ENCODE measurements around the gene RFNG. TPM values are rescaled to one million over a fixed set of nuclear protein-coding genes. Genes with fewer than 3 reads are reported as not detected.

Gene RFNG
- total RNA-seq, 1 donor: 33.3 TPM

DNA sequence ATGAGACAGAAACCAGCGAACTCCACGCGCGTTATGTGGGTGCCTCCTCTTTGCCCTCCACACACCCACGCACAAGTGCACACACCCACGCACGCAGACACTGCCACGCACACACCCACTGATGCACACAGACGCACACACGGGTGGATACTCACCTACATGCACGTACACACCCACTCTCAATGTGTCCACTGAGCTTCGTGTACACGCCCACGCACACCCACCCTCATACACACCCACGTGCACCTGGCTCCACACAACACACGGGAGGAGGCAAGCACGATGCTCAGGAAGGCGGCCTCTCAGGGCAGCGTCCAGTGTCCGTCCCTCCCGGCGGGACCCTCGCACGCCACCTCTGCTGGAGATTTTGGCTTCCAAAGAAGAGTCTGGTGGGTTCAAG lies 4.2 kb downstream of the RFNG start:
- no peak for TF ChIP-seq CTCF (IDR thresholded peaks at IDR 0.05; ENCODE audit: insufficient read depth, low read length)
- no peak overlapping the region for H3K4me3 ChIP-seq (ENCODE audit: low read depth, low read length)
- DNase-seq (ENCODE audit: low read depth): no peak

DNA sequence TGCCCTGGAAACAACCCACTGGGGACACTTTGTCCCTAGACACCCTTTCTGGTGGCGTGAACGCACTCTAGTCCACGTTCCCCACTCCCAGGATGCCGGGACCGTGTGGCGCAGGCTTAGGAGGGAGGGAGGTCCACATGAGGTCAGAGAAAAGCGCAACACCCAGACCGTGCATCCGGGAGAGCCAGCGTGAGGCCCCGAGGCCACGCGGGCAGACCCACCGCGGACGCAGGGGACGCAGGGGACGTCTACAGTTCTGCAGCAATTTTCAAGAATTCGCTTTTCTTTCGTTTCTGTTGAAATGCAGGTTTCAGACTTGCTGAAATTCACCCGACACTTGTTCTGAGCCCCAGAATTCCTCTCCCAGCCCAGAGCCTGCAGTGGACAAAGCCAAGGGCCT lies 4.7 kb downstream of the RFNG start:
- no peak overlapping the region for H3K4me3 ChIP-seq (ENCODE audit: low read depth, low read length)
- DNase-seq (ENCODE audit: low read depth): no peak

DNA sequence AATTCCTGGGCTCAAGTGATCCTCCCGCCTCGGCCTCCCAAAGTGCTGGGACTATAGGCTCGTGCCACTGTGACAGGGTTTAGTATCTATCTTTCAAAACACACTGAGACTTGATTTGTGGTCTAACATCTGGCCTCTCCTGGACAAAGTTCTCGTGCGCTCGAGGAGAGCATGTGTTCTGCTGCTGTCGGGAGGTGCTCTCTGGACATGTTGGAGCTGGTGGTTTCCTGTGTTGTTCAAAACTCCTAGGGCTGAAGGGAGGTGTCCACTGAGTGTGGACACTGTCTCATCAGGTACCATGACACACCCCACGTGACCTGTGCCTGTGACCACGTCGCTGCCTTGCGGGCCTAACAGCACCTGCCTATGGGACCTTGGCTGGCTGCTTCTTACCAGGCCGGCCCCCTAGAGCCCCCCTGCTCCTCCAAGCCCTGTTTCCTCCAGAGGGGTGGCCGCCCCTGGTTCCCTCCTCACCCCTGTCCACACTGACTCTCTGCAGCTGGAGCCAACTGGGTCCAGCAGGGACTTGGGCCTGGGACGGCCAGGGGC lies 5.6 kb downstream of the RFNG start:
- DNase-seq (ENCODE audit: low read depth): no peak
- no peak for TF ChIP-seq CTCF (IDR thresholded peaks at IDR 0.05; ENCODE audit: insufficient read depth, low read length)
- no peak overlapping the region for H3K4me3 ChIP-seq (ENCODE audit: low read depth, low read length)

More for the DNA sequence above, 4.7 kb downstream of the RFNG start:
- TF ChIP-seq CTCF (IDR thresholded peaks at IDR 0.05; ENCODE audit: insufficient read depth, low read length): no peak

GRCh38 chr17:82043507-82043906 lies 8.1 kb downstream of the RFNG start:
- H3K4me3 ChIP-seq (ENCODE audit: low read depth, low read length): no peak overlapping the region
- no peak for DNase-seq (ENCODE audit: low read depth)
- no peak for TF ChIP-seq CTCF (IDR thresholded peaks at IDR 0.05; ENCODE audit: insufficient read depth, low read length)

GRCh38 chr17:82042649-82043048 lies 9.0 kb downstream of the RFNG start:
- no peak for DNase-seq (ENCODE audit: low read depth)
- H3K4me3 ChIP-seq (ENCODE audit: low read depth, low read length): no peak overlapping the region
- no peak for TF ChIP-seq CTCF (IDR thresholded peaks at IDR 0.05; ENCODE audit: insufficient read depth, low read length)

DNA sequence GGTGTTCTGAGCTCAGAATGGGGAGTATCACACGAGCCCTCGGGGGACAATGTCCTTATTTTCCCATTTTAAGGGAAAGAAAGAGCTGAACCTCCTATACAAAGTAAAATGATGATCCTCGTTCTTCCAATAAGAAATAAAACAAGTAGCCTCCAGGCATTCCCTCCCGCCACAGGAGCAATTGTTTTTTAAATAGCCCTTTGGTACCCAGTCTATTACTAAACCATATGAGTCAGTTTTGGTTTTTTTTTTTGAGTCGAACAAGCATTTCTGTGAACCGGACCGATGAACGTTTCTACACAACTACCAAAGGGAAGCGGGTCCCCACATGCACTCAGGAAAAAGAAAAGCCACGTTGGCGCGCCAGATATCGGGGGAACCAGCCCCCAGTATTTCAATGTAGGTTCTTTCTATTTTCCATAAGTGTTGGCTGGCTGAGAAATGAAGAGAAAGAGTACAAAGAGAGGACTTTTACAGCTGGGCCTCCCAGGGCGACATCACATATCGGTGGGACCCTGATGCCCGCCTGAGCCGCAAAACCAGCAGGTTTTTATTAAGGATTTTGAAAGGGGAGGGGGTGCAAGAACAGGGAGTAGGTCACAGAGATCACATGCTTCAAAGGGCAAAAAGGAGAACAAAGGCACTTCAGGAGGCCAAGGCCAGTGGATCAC lies 10.3 kb downstream of the RFNG start:
- H3K4me3 ChIP-seq (ENCODE audit: low read depth, low read length): no peak overlapping the region
- no peak for DNase-seq (ENCODE audit: low read depth)
- TF ChIP-seq CTCF (IDR thresholded peaks at IDR 0.05; ENCODE audit: insufficient read depth, low read length): no peak
